GM18951 (cell line): Measurements from ENCODE around the gene TAF3.

ENCODE experiments used
- POLR2A ChIP-seq: IDR thresholded peaks from 4 replicates; pipeline ENCODE4 v1.6.1; 2011; ENCODE audit warnings: mild to moderate bottlenecking; ENCODE audit not compliant: insufficient read length, insufficient read depth; ENCODE audit errors: extremely low read depth
- in situ Hi-C: fragments of 300-500 bp; cut with MboI; formaldehyde crosslinking; loops from one replicate; pipeline ENCODE4 v1.12.0; 2022; ENCODE audit warnings: low sequenced_read_pairs, mixed read lengths, inconsistent platforms; ENCODE audit not compliant: unreplicated experiment

TAF3 gene

GRCh38 chr10:7872041-7872442, 53.7 kb downstream of the TAF3 start:
- in situ Hi-C loops: loop anchor here (25.0 kb wide), 1 partner anchor 1340 kb away; no protein-coding TSS in a partner anchor

DNA sequence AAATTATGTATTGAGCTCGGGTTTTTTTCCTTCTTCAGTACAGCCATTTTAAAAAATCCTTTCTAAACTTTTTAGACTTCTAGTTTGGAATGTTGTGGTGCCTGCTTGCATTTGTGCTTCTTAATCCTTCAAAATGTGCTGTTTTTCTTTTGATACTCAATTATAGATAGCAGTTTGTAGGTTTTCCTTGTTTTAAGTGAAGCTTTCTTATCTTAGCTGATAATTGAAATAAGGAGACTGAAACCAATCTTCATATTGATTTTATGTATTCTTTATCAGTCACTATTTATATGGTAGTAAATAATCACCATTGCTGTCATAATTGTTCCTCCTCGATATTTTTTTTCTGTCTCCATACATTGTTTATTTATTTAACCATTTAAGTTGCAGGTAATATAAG, 56.6 kb downstream of the TAF3 start:
- TF ChIP-seq POLR2A: no peak
- in situ Hi-C loops: loop anchor here (25.0 kb wide), 1 partner anchor 1337 kb away; no protein-coding TSS in a partner anchor

More at GRCh38 chr10:7872041-7872442, 53.7 kb downstream of the TAF3 start:
- TF ChIP-seq POLR2A: no peak

DNA sequence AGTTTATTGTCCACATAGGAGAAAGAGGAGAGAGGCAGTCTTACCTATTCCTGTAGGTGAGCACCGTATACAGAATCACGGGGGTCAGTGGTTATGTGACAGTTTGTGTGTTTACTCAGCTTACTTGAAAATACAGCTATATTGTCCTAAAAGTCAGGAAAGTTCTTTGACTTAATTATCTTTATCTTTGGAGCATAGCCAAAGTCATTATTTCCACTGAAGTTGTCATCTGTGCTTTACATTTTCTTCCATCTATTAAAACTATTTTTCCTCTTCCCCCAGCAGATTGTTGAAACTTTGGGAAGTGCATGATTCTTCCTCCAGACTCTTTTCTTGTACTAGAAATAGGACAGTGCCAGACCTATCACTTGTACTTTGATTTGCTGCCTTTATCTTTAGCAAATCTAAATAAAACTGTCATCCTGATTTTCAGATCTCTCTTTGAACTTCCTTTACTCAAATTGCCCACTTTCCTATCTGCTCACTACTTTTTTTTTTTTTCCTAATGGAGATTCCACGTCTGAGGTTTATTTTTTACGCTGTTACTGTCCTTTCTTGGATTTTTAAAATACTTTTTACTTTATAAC, 58.3 kb downstream of the TAF3 start:
- in situ Hi-C loops: no loop called here
- no peak for TF ChIP-seq POLR2A

DNA sequence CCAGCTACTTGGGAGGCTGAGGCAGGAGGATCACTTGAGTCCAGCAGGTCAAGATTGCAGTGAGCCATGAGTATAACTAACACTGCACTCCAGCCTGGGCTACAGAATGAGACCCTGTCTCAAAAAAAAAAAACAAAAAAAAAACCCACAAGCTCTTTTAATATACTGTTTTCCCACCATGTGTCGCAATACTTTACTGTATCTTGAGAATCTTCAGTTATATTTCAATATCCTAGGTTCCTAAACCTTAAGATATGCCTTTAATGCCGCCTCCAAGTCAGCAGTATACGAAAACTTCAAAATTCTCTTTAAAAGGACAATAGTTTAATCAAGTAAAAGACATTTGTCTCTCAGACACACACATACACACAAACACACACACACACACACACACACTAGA, 62.8 kb downstream of the TAF3 start:
- in situ Hi-C loops: no loop called here

GRCh38 chr10:7886056-7886455, 67.8 kb downstream of the TAF3 start:
- in situ Hi-C loops: no loop called here
- no peak for TF ChIP-seq POLR2A

More for the DNA sequence above, 62.8 kb downstream of the TAF3 start:
- no peak for TF ChIP-seq POLR2A

- no peak for TF ChIP-seq POLR2A
- in situ Hi-C loops: no loop called here
These were observed 69.0 kb downstream of the TAF3 start for GRCh38 chr10:7887174-7887816.

- TF ChIP-seq POLR2A: no peak
- in situ Hi-C loops: no loop called here
These were observed 71.7 kb downstream of the TAF3 start for GRCh38 chr10:7889947-7890542.

DNA sequence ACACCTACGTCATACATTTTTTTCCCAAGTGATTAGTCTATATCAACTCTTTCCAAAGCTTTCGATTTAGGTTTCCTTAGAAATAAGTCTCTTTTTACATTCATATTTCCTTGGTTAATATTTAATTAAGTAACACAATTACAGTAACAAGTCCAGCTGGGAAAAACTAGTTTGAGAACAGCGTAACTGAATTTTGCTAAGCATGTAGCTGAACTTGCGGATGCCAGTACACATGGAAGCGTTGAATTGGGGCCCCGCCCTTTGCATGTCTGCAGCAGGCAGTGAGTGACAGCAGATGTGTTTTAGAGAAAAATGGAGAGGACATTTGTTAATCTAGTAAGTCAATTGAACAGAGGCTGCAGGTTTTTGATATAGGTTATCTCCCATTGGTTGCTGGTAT, 72.5 kb downstream of the TAF3 start:
- in situ Hi-C loops: no loop called here
- TF ChIP-seq POLR2A: no peak

- TF ChIP-seq POLR2A: no peak
- in situ Hi-C loops: no loop called here
These were observed 73.3 kb downstream of the TAF3 start for GRCh38 chr10:7891634-7892033.

- in situ Hi-C loops: no loop called here
- TF ChIP-seq POLR2A: no peak
These were observed 73.8 kb downstream of the TAF3 start for GRCh38 chr10:7892146-7892545.

DNA sequence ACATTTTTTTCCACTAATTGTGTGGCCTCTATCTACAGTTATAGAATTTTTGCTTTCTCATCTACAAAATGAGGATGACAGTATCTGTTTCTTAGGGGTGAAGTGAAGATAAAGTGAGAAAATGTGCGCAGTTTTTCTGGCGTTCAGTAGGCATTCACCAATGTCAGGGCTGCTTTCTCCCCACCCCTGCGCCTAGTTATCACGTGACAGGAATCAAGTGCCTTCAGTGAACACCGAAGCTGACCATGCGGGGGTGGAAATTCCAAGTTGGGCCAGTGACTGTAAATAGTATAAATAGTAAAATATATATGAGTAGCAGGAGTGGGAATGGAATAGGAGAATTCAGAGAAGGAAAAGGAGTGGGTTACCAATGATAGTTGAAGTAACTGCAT, 77.4 kb downstream of the TAF3 start:
- in situ Hi-C loops: no loop called here
- no peak for TF ChIP-seq POLR2A

GRCh38 chr10:7896297-7896696, 78.0 kb downstream of the TAF3 start:
- in situ Hi-C loops: no loop called here
- TF ChIP-seq POLR2A: no peak

DNA sequence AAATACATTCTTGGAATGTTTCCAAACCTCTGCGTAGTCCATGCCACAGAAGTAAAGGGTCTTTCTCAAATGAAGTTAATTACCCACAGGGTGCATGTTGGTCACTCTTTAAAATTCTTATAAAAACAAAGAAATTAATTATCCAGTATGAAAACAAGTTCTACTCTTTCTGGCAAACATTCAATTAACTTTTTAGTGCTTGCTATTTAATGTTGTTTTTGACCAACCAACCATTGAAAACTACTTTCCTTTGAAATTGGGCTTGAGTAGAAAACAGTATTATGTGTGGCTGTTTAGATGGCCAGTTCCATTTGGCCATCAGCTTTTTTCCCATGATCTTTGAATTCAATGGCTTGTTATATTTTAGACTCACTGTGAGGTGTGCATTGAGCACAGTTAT, 83.0 kb downstream of the TAF3 start:
- in situ Hi-C loops: no loop called here
- no peak for TF ChIP-seq POLR2A

GRCh38 chr10:7902413-7902812, 84.1 kb downstream of the TAF3 start:
- TF ChIP-seq POLR2A: no peak
- in situ Hi-C loops: no loop called here
